CD8-positive, alpha-beta memory T cell (primary cell): ENCODE results near the gene RAE1. TPM values are rescaled to one million over a fixed set of nuclear protein-coding genes. Genes with fewer than 3 reads are reported as not detected.

Experiments used
- CTCF ChIA-PET: fragments of 350-600 bp; sonication (Branson Sonifier 250); formaldehyde crosslinking; loops from one replicate; lab custom pipeline; 2021; ENCODE audit warnings: antibody characterized with exemption; lab: Charles Lee
- POLR2A ChIA-PET: fragments of 350-600 bp; sonication (Branson Sonifier 250); formaldehyde crosslinking; loops from one replicate; lab custom pipeline; 2021; ENCODE audit warnings: antibody characterized with exemption; lab: Charles Lee
- DNase-seq, 5 donors: peaks; one replicate each; pipeline versions ENCODE4 v3.0.0 to v3.0.0-alpha.2; 2020 to 2022; ENCODE audit warnings: mixed read lengths in 1 of 5
- H3K27ac ChIP-seq: one replicate; pipeline ENCODE4 v1.7.0; 2013; ENCODE audit warnings: low read depth, mild to moderate bottlenecking, low read length, moderate library complexity
- H3K27me3 ChIP-seq: 2 replicates; pipeline ENCODE4 v1.7.0; 2013; ENCODE audit warnings: low read length, mild to moderate bottlenecking; ENCODE audit not compliant: insufficient read depth, poor library complexity, severe bottlenecking
- H3K36me3 ChIP-seq: 2 replicates; pipeline ENCODE4 v1.7.0; 2013; ENCODE audit warnings: mild to moderate bottlenecking, low read length, moderate library complexity; ENCODE audit not compliant: insufficient read depth
- H3K4me1 ChIP-seq: 2 replicates; pipeline ENCODE4 v1.7.0; 2013; ENCODE audit warnings: mild to moderate bottlenecking, low read length, moderate library complexity; ENCODE audit not compliant: insufficient read depth
- H3K4me3 ChIP-seq: 2 replicates; pipeline ENCODE4 v1.7.0; 2013; ENCODE audit warnings: mild to moderate bottlenecking, low read length
- H3K9me3 ChIP-seq: 2 replicates; pipeline ENCODE4 v1.7.0; 2013; ENCODE audit warnings: mild to moderate bottlenecking, low read length
- H3K27ac Mint-ChIP-seq, 8 donors: one replicate each; pipeline ENCODE4 v1.8.0; 2020 to 2021; ENCODE audit warnings: mixed read lengths in 8 of 8, mild to moderate bottlenecking in 6 of 8, inconsistent platforms in 3 of 8, moderate library complexity in 3 of 8
- H3K27me3 Mint-ChIP-seq, 2 donors: one replicate each; pipeline ENCODE4 v1.8.0; 2020 to 2021; ENCODE audit warnings: mixed read lengths in 2 of 2, mild to moderate bottlenecking in 1 of 2, moderate library complexity in 1 of 2
- H3K36me3 Mint-ChIP-seq, 3 donors: one replicate each; pipeline ENCODE4 v1.8.0; 2020 to 2021; ENCODE audit warnings: mixed read lengths in 3 of 3, inconsistent platforms in 1 of 3, mild to moderate bottlenecking in 1 of 3
- H3K4me1 Mint-ChIP-seq, 3 donors: one replicate each; pipeline ENCODE4 v1.8.0; 2020 to 2021; ENCODE audit warnings: mixed read lengths in 3 of 3, inconsistent platforms in 1 of 3, mild to moderate bottlenecking in 1 of 3
- H3K4me3 Mint-ChIP-seq, 7 donors: one replicate each; pipeline ENCODE4 v1.8.0; 2020 to 2021; ENCODE audit warnings: mixed read lengths in 7 of 7, mild to moderate bottlenecking in 6 of 7, moderate library complexity in 4 of 7, inconsistent platforms in 2 of 7
- H3K9me3 Mint-ChIP-seq, 5 donors: one replicate each; pipeline ENCODE4 v1.8.0; 2020 to 2022; ENCODE audit warnings: mixed read lengths in 5 of 5, mild to moderate bottlenecking in 3 of 5, moderate library complexity in 2 of 5, inconsistent platforms in 1 of 5
- polyA plus RNA-seq: library from polyadenylated mRNA; unstranded; fragments of 300-500 nt; fragmentation: Illumina TruSeq; gene quantifications from one replicate; pipeline ENCODE4 v1.2.3, GENCODE V29; 2021
- total RNA-seq, 2 experiments: library from RNA; stranded (reverse); gene quantifications; one replicate each; pipeline ENCODE4 v1.2.3, GENCODE V29; 2021

RAE1 gene
- total and polyA plus RNA-seq, 3 experiments from 2014 or later: 40.7 to 52.8 (median 50.2) TPM

GRCh38 chr20:57396212-57396983 is 45.3 kb downstream of the RAE1 start:
- peaks cover 0 to 18% of the 10 kb centered on the region in 2 donors for H3K27me3 Mint-ChIP-seq
- peaks cover 12 to 89% (median 18%) of the 10 kb centered on the region in 3 donors for H3K36me3 Mint-ChIP-seq

GRCh38 chr20:57396984-57397692 is 46.1 kb downstream of the RAE1 start:
- peak overlapping the region; percentile 76 for H3K27ac ChIP-seq
- peak in 1 of 5 donors; percentile 47 for DNase-seq
- Mint-ChIP-seq H3K4me3 (peak overlapping the region; percentile 75 to 91 (median 82)), H3K27ac (peak overlapping the region; percentile 95 to 100 (median 98)), H3K4me1 (peaks cover 82 to 94% (median 87%) of the 10 kb centered on the region in 3 donors), H3K36me3 (peaks cover 16 to 94% (median 21%) of the 10 kb centered on the region in 3 donors), H3K27me3 (peaks cover 0 to 22% of the 10 kb centered on the region in 2 donors), H3K9me3 (peaks cover 0 to 3% (median 0%) of the 10 kb centered on the region in 5 donors)
- H3K36me3 ChIP-seq: peaks cover 71% of the 10 kb centered on the region
- no peaks in the 10 kb centered on the region for H3K9me3 ChIP-seq
- ChIA-PET POLR2A (interaction anchor here (1.3 to 3.1 kb wide), 3 partner anchors 8 to 233 kb away, joined by 4 to 33 read pairs (median 16); partner anchors contain the start of gene ZBP1), CTCF (interaction anchor here (0.9 to 7.5 kb wide), 8 partner anchors 8 to 95 kb away, joined by 3 to 67 read pairs (median 10); partner anchors contain the start of gene RBM38)
- peaks cover 89% of the 10 kb centered on the region for H3K4me1 ChIP-seq
- H3K27me3 ChIP-seq: no peaks in the 10 kb centered on the region
- H3K4me3 ChIP-seq: peak overlapping the region; percentile 56

More at GRCh38 chr20:57396212-57396983, 45.3 kb downstream of the RAE1 start:
- Mint-ChIP-seq H3K4me1 (peaks cover 77 to 86% (median 79%) of the 10 kb centered on the region in 3 donors), H3K27ac (peak overlapping the region; percentile 93 to 100 (median 98)), H3K9me3 (peaks cover 0 to 1% (median 0%) of the 10 kb centered on the region in 5 donors), H3K4me3 (peak overlapping the region; percentile 35 to 91 (median 81))
- Histone ChIP-seq H3K36me3 (peaks cover 65% of the 10 kb centered on the region), H3K27ac (peak overlapping the region; percentile 4), H3K9me3 (no peaks in the 10 kb centered on the region), H3K4me3 (peak overlapping the region; percentile 56), H3K4me1 (peaks cover 82% of the 10 kb centered on the region), H3K27me3 (no peaks in the 10 kb centered on the region)
- POLR2A ChIA-PET: interaction anchor here (3.1 kb wide), 1 partner anchor 223 kb away, joined by 16 read pairs; the partner anchor contains the start of gene ZBP1
- CTCF ChIA-PET: no interaction called here
- DNase-seq: peak in 2 of 5 donors; percentile 16 to 46

- no peaks in the 10 kb centered on the region for H3K27me3 ChIP-seq
- ChIA-PET POLR2A (interaction anchor here (0.5 to 3.1 kb wide), 14 partner anchors 8 to 1255 kb away, joined by 3 to 33 read pairs (median 4); partner anchors contain the start of gene ZBP1), CTCF (interaction anchor here (0.8 to 7.5 kb wide), 17 partner anchors 9 to 222 kb away, joined by 3 to 67 read pairs (median 7); partner anchors contain the start of genes RBM38 and ZBP1)
- peaks cover 95% of the 10 kb centered on the region for H3K4me1 ChIP-seq
- Mint-ChIP-seq H3K9me3 (peaks cover 0 to 3% (median 0%) of the 10 kb centered on the region in 5 donors), H3K4me1 (peaks cover 83 to 99% (median 90%) of the 10 kb centered on the region in 3 donors), H3K4me3 (peak overlapping the region; percentile 75 to 91 (median 82)), H3K36me3 (peaks cover 16 to 94% (median 21%) of the 10 kb centered on the region in 3 donors), H3K27me3 (peaks cover 0 to 25% of the 10 kb centered on the region in 2 donors), H3K27ac (peak overlapping the region; percentile 95 to 100 (median 98))
- H3K36me3 ChIP-seq: peaks cover 77% of the 10 kb centered on the region
- DNase-seq: peak; percentile 52 to 87 (median 73)
- H3K9me3 ChIP-seq: no peaks in the 10 kb centered on the region
- H3K4me3 ChIP-seq: peak overlapping the region; percentile 56
- H3K27ac ChIP-seq: peak overlapping the region; percentile 76
These were observed 46.6 kb downstream of the RAE1 start for GRCh38 chr20:57397693-57398108.

DNA sequence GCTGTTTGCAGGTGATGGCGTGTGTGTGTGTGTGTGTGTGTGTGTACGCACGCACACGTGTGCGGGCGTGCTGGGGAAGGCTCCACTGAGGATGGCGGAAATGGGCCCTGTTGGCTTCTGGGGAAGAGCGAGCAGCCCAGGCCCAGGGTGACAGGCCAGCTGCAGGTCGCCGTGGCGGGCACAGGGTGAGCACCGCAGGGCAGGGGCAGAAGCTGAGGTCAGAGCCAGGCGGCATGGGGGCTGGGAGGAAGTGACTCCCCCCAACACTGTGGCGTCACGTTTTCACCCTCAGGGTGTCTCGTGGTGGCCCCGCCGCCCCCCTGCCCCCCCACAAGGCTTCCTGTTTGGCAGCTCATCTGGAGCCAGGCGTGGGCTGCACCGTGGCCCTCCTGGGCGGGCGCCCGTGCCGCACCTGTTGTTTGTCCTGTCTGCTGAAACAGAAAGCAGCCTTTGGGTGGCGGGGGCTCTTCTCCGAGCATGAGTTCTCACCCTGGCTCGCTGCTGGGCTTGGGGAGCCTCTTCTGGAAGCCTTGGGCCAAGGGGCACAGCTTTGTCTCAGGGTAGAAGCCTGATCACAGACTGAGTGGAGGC is 47.3 kb downstream of the RAE1 start:
- Mint-ChIP-seq H3K36me3 (peaks cover 12 to 94% (median 15%) of the 10 kb centered on the region in 3 donors), H3K27ac (peak overlapping the region; percentile 95 to 100 (median 98)), H3K27me3 (peaks cover 0 to 23% of the 10 kb centered on the region in 2 donors)

DNA sequence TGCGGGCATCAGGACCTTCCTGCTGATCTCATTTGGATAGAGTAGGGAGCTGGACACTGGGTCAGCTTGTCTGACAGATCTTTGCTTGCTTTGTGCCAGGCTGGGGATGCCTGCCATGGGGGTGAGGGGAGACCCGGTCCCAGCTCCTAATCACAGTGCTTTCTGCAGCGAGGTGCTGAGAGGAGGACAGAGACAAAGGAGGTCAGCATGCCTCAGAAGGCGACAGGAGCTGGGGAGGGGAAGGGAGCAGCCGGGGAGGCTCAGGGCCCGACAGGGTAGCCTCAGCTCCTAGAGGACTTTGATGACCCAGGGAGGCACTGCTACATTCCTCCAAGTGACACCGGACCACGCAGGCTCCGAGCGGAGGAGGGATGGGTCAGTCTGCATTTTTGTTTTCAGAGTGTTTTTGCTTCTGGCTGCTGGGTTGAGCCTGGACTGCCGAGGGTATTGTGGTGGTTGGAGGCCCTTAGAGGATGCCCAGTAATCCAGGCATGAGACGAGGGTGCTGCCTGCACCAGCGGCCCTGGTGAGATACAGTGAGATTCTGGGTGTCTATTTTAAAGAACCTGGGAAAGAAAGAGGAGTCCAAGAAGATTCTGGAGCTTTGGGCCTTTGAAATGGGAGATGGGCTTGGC is 48.0 kb downstream of the RAE1 start:
- Histone ChIP-seq H3K27me3 (no peaks in the 10 kb centered on the region), H3K9me3 (no peaks in the 10 kb centered on the region), H3K36me3 (peaks cover 71% of the 10 kb centered on the region), H3K27ac (peak overlapping the region; percentile 49), H3K4me1 (peaks cover 98% of the 10 kb centered on the region), H3K4me3 (peak overlapping the region; percentile 50)
- CTCF ChIA-PET: interaction anchor here (0.9 to 7.5 kb wide), 18 partner anchors 10 to 221 kb away, joined by 3 to 67 read pairs (median 6); partner anchors contain the start of genes RBM38 and ZBP1
- peaks cover 10 to 94% (median 12%) of the 10 kb centered on the region in 3 donors for H3K36me3 Mint-ChIP-seq
- H3K9me3 Mint-ChIP-seq: peaks cover 0 to 3% (median 0%) of the 10 kb centered on the region in 5 donors
- peak in 1 of 5 donors; percentile 39 for DNase-seq
- POLR2A ChIA-PET: interaction anchor here (0.5 to 3.1 kb wide), 14 partner anchors 7 to 231 kb away, joined by 3 to 33 read pairs (median 4); partner anchors contain the start of gene ZBP1
- peaks cover 0 to 19% of the 10 kb centered on the region in 2 donors for H3K27me3 Mint-ChIP-seq
- H3K4me1 Mint-ChIP-seq: peaks cover 80 to 99% (median 80%) of the 10 kb centered on the region in 3 donors
- H3K27ac Mint-ChIP-seq: peak overlapping the region; percentile 95 to 100 (median 98)
- H3K4me3 Mint-ChIP-seq: peak overlapping the region; percentile 75 to 91 (median 86)

More for the DNA sequence above, 47.3 kb downstream of the RAE1 start:
- H3K4me3 ChIP-seq: peak overlapping the region; percentile 56
- Mint-ChIP-seq H3K9me3 (peaks cover 0 to 3% (median 0%) of the 10 kb centered on the region in 5 donors), H3K4me3 (peak overlapping the region; percentile 75 to 91 (median 86)), H3K4me1 (peaks cover 84 to 99% (median 87%) of the 10 kb centered on the region in 3 donors)
- DNase-seq: peak; percentile 86 to 97 (median 96)
- H3K4me1 ChIP-seq: peaks cover 98% of the 10 kb centered on the region
- POLR2A ChIA-PET: interaction anchor here (0.5 to 3.1 kb wide), 18 partner anchors 8 to 1254 kb away, joined by 3 to 33 read pairs (median 4); partner anchors contain the start of gene ZBP1
- peak overlapping the region; percentile 76 for H3K27ac ChIP-seq
- H3K9me3 ChIP-seq: no peaks in the 10 kb centered on the region
- CTCF ChIA-PET: interaction anchor here (0.8 to 7.5 kb wide), 20 partner anchors 9 to 221 kb away, joined by 3 to 67 read pairs (median 6); partner anchors contain the start of genes RBM38 and ZBP1
- peaks cover 75% of the 10 kb centered on the region for H3K36me3 ChIP-seq
- H3K27me3 ChIP-seq: no peaks in the 10 kb centered on the region

DNA sequence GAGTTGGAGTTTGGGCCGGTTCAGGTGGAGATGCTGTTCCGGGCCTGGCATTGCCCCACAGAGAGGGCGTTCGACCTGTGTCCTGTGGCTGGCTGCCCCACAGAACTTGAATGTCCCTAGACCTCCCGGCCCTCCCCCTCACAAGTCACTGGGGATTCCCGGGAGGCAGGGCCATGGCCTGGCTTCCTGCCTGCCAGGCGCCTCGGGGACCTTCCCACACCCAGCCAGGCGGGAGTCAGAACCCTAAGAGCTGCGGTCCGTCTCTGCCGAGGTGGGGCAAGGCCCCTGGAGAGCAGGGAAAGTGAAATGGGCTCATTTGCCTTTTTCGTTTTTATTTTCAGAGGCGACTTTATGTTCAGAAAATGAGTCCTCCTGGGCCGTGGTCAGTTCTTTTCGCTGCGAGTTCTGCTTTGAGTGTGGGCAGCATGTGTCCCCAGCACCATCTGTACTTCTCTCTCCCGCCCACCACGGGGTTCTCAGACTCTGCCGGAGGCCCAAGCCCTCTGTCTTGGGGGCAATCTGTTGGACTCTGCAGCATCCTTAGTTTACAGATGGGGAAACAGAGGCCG is 48.6 kb downstream of the RAE1 start:
- peak overlapping the region; percentile 75 to 91 (median 86) for H3K4me3 Mint-ChIP-seq
- H3K27ac ChIP-seq: no peak overlapping the region
- peaks cover 9 to 94% (median 10%) of the 10 kb centered on the region in 3 donors for H3K36me3 Mint-ChIP-seq
- peaks cover 74 to 99% (median 76%) of the 10 kb centered on the region in 3 donors for H3K4me1 Mint-ChIP-seq
- ChIA-PET CTCF (interaction anchor here (1.5 to 7.5 kb wide), 8 partner anchors 10 to 39 kb away, joined by 4 to 67 read pairs (median 10); partner anchors contain the start of gene RBM38), POLR2A (interaction anchor here (1.9 to 2.4 kb wide), 2 partner anchors 10 to 35 kb away, joined by 12 to 33 read pairs; no protein-coding TSS in a partner anchor)
- peak in 3 of 5 donors; percentile 41 to 58 (median 44) for DNase-seq
- peaks cover 72% of the 10 kb centered on the region for H3K36me3 ChIP-seq
- H3K9me3 ChIP-seq: no peaks in the 10 kb centered on the region
- H3K27me3 Mint-ChIP-seq: peaks cover 0 to 19% of the 10 kb centered on the region in 2 donors
- H3K27ac Mint-ChIP-seq: peak overlapping the region; percentile 95 to 100 (median 98)
- peaks cover 97% of the 10 kb centered on the region for H3K4me1 ChIP-seq
- H3K9me3 Mint-ChIP-seq: peaks cover 0 to 3% (median 0%) of the 10 kb centered on the region in 5 donors
- no peaks in the 10 kb centered on the region for H3K27me3 ChIP-seq
- H3K4me3 ChIP-seq: peak overlapping the region; percentile 50
